ENCODE results near the gene IL20RB. TPM values are rescaled to one million over a fixed set of nuclear protein-coding genes. Genes with fewer than 3 reads are reported as not detected.
A peak's percentile ranks its signal among the peaks of the same experiment; 100 is the strongest.

Gene IL20RB
- total and polyA plus RNA-seq, 2 of the 4 experiments (the other 2 are of a cell fraction): 0.72 to 0.97 TPM

GRCh38 chr3:137039570-137039969 lies 81.8 kb downstream of the IL20RB start:
- no peak overlapping the region for H3K14ac ChIP-seq (replicated peaks; ENCODE audit: low read depth, low read length)
- no peak overlapping the region for H3K56ac ChIP-seq (ENCODE audit: extremely low read depth, insufficient read depth, low read length)
- no peak overlapping the region for H4K91ac ChIP-seq (ENCODE audit: insufficient read depth, low read depth, low read length)
- ATAC-seq (ENCODE audit: low read depth): no peak
- no peaks in the 10 kb centered on the region for H3K79me1 ChIP-seq (ENCODE audit: low read depth in 1 of 2, low read length in 2 of 2)
- BruUV-seq (replicated peaks): no TSS peak
- in situ Hi-C loops (cut with MboI; ENCODE audit: low sequenced_read_pairs) (no loop called here), dilution Hi-C loops (cut with HindIII; ENCODE audit: low sequenced_read_pairs, unreplicated experiment) (no loop called here), intact Hi-C loops (cut with micrococcal nuclease) (loop anchor here (10.0 kb wide), 1 partner anchor 1005 kb away; no protein-coding TSS in a partner anchor)
- H4K20me1 ChIP-seq (ENCODE audit: insufficient read depth, low read length): no peaks in the 10 kb centered on the region
- POLR2A ChIA-PET (ENCODE audit: unreplicated experiment): no interaction called here
- H2BK120ac ChIP-seq (ENCODE audit: low read depth, low read length): no peak overlapping the region
- no peak overlapping the region for H2AFZ ChIP-seq (replicated peaks; ENCODE audit: low read length, poor library complexity)
- H2AK9ac ChIP-seq (replicated peaks; ENCODE audit: low read depth, low read length, poor library complexity): no peak overlapping the region
- H2AK5ac ChIP-seq (ENCODE audit: low read depth, low read length): no peak overlapping the region
- no peaks in the 10 kb centered on the region for H3K9me1 ChIP-seq (ENCODE audit: insufficient read depth, low read length)
- H2BK5ac ChIP-seq (ENCODE audit: low read depth, low read length, poor library complexity, severe bottlenecking): no peak overlapping the region
- H3K36me3 ChIP-seq (ENCODE audit: control insufficient read depth, insufficient read depth, low read length): no peaks in the 10 kb centered on the region
- no peak overlapping the region for H3K4me3 ChIP-seq (ENCODE audit: insufficient read depth, low read depth, low read length)
- no peak overlapping the region for H4K8ac ChIP-seq (ENCODE audit: low read depth in 2 of 2, low read length in 2 of 2)
- peaks cover 4% of the 10 kb centered on the region for H3K27me3 ChIP-seq (ENCODE audit: control insufficient read depth, insufficient read depth, low read length)
- TF ChIP-seq CHD1 (IDR thresholded peaks at IDR 0.05; ENCODE audit: low read depth, low read length): no peak
- TF ChIP-seq CEBPB (IDR thresholded peaks at IDR 0.05; ENCODE audit: low read depth, low read length): peak; percentile 30; the same call in 1 of the 2 replicates
- CTCF ChIA-PET: no interaction called here
- H3K27ac ChIP-seq (ENCODE audit: insufficient read depth, low read length): no peak overlapping the region
- no peaks in the 10 kb centered on the region for H3K9me3 ChIP-seq (ENCODE audit: control insufficient read depth, insufficient read depth, low read length)
- H2BK20ac ChIP-seq (ENCODE audit: low read depth, low read length): no peak overlapping the region
- H3K4ac ChIP-seq (ENCODE audit: low read depth, low read length): no peak overlapping the region
- no peak overlapping the region for H2BK15ac ChIP-seq (ENCODE audit: low read depth, low read length)
- no peak overlapping the region for H4K5ac ChIP-seq (ENCODE audit: low read depth, low read length)
- no peaks in the 10 kb centered on the region for H3K4me1 ChIP-seq (ENCODE audit: control insufficient read depth, insufficient read depth, low read length)
- no peak overlapping the region for H3K4me2 ChIP-seq (ENCODE audit: low read depth, low read length)
- no peak for DNase-seq
- no peak overlapping the region for H3K9ac ChIP-seq (ENCODE audit: low read depth, low read length)
- H3K18ac ChIP-seq (ENCODE audit: low read depth, low read length): no peak overlapping the region
- H3K23ac ChIP-seq (ENCODE audit: low read depth, low read length): no peak overlapping the region

All from IMR-90 (cell line).